Effector CD4-positive, alpha-beta T cell (primary cell): ENCODE data around the gene GBGT1.
"Not testable (repeated sequence)": the region's sequence is repeated elsewhere in the genome, so short reads cannot be mapped to it uniquely, and the experiment has no call there.

Experiments
- DNase-seq: peaks from one replicate; pipeline ENCODE4 v3.0.0-alpha.2; 2020
- total RNA-seq: gene quantifications from one replicate; lab custom pipeline; 2026; lab: John Stamatoyannopoulos, UW

The GBGT1 gene
- total RNA-seq, result 0.75 reads per million

GRCh38 chr9:133163504-133164172 lies at the start of gene GBGT1:
GBGT1 (minus strand) TSS chr9:133163914; CDS start chr9:133162412, 1,502 bp downstream.
- no peak for DNase-seq

DNA sequence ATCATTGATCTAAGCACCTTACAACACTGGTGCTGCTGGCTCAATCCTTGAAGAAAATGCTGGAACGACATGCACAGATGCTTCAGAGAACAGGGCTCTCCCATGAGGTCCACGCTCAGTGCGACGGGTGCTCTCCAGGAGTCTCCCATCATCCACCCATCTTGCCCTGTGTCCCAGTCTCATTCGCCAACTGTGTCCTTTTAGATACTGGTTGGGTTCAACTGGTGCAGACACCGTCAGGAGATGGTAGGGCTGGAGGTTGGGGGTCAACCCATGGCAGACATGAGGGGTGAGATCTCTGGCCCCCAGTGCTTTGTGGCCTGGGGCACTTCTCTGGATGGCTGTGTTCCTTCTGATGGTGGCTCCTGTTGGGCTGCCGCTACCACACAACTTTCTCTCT lies 46.9 kb upstream of the GBGT1 start:
- no peak for DNase-seq

- DNase-seq, result no peak
Observed at GRCh38 chr9:133210202-133210532, 46.5 kb upstream of the GBGT1 start.

GRCh38 chr9:133209327-133210201 lies 45.9 kb upstream of the GBGT1 start:
- not testable (repeated sequence) for DNase-seq

- DNase-seq, result not testable (repeated sequence)
Observed at GRCh38 chr9:133208880-133209300, 45.2 kb upstream of the GBGT1 start, which contains the start of gene OBP2B. OBP2B (minus strand) TSS chr9:133209250; CDS start chr9:133209199, 51 bp downstream.

DNA sequence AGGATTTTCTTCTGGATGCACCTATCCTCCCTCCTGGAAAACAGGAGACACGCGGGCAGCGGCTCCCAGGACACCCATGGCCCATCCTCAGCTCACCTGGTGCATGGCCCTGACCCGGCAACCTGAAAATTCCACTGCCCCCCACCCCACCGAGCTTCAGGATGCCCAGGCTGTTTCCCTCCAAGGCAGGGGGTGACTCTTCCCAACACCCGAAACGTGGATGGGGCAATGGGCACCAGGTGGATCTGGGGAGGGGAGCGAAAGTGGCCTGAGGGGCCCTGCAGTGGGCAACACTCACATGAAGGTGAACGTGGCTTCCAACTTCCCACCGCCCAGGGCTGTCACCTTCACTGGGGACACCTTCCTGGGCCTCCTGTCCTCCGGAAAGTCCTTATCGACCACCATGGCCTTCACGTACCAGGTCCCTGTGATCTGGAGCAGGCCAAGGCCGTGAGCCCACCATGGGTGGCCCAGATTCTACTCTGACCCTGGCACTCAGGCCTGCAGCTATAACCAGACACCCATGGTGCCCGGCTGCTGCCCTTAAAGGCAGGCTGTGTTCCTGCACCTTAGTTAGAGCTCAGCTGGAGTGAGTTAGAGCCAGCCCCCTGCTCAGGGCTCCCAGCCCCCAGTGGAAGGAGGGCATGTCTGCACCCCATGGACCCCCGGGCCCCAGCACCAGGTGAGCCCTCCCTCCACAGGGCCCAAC lies 44.6 kb upstream of the GBGT1 start:
- DNase-seq, result not testable (repeated sequence)

DNA sequence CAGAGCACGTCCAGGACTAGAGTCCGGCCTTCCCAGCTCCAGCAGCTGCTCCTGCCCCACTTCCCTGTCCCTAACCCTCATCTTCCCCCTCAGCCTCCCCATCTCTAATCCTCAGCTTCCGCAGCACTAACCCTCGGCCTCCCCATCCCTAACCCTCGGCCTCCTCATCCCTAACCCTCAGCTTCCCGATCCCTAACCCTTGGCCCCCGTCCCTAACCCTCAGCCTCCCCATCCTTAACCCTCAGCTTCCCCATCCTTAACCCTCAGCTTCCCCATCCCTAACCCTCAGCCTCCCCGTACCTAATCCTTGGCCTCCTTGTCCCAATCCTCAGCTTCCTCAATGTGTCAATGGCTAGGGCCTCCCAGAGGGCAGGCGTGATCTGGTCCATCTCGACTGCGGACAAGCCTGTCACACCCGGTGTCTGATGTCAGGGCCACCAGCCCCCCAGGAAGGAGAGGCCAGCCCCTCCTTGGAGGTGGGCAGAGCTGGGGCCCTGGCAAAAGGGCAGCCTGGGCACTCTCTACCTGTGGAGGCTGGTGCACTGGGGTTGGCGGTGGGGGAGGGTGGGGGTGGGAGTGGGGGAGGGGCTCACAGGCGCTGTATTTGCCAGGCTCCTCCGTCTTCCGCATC lies 43.9 kb upstream of the GBGT1 start:
- DNase-seq, result no peak

DNA sequence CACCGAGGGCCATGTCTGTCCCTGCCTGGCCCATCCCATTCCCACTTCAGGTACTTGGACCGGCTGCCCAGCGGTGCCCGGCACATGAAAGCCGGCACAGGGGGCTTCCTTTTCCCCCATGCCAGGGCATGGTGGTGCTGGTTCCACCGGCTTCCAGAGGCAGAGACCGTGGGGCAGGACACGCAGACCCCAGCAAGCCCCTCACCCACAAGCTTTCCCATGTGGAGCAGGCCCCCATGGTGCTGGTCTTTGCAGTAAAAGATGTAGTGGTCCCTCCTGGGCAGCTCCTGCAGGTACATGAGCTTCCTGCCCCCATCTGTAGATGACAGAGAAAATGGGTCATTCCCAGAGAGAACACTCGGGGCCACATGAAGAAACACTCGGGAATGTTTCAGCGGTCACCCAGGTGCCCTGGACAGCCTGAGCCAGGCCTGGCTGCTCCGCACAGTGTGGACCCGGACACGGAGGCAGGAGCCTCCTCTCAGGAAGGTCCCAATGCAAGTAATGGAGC lies 43.4 kb upstream of the GBGT1 start:
- no peak for DNase-seq

DNA sequence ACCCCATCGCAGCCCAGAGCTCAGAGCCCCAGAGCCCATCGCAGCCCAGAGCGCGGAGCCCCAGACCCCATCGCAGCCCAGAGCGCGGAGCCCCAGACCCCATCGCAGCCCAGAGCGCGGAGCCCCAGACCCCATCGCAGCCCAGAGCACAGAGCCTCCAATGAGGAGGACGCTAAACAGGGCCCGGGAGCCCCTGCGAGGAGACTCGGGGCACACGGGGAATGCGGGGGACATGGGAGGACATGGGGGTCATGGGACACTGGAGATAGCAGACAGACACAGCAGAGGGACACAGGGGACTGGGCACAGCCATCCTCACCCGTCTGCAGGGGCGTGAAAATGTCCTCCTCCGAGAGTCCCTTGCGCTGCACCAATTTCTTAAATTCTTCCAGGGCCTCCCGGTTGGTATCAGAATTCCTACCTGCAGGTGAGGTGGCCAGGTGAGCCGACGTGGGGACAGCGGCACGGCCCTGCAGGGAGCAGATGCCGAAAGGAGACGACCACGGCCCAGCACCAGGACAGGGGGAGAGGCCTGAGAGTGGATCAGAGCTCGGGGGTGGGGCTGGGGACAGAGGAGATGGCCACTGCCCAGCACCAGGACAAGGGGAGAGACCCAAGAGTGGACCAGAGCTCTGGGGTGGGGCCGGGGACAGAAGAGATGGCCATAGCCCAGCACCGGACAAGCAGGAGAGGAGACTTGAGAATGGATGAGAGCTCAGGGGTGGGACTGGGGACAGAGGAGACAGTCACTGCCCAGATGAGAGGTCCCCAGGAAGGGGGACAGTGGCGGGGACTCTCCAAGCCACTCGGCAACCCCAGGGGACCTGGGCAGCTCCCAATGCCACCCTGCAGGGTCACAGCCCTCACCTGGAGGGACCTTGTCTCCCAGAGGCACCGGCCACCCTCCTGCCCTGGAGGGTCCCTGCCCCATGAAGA lies 42.5 kb upstream of the GBGT1 start:
- DNase-seq, result no peak

DNA sequence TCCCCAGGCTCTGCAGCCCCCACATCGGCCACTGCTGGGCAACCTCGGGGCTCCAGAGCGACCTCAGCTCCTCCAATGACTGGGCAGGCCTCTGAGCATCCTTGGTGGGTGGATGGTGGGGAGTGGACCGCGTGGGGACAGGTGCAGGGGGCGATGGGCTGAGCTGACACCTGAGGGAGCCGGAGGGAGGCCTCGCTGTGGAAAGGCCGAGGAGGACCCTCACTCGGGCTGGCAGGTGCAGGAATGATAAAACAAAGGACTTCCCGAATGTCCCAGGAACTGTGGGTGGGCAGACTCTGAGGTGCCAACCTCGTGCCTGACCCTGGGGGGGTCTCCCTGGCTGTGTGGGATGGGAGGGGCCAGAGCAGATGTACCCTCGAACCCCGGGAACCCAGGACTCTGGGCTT lies 41.8 kb upstream of the GBGT1 start:
- not testable (repeated sequence) for DNase-seq

DNA sequence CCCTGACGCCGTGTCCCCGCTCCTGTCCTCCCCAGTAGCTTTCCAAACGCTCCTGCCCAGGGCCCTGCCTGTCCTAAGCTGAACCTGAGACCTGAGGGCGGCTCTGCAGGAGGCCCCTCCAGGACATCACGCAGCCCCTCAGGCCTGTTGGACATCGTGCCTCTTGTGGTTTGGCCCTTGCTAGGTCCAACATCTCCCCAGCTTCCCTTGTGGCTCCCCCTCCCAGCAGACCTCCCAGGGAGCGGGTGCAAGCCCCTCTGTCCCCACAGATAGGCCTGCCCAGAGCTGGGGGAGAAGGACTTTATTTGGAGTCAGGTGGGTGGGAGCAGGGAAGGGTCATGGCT lies 41.3 kb upstream of the GBGT1 start:
- no peak for DNase-seq

DNA sequence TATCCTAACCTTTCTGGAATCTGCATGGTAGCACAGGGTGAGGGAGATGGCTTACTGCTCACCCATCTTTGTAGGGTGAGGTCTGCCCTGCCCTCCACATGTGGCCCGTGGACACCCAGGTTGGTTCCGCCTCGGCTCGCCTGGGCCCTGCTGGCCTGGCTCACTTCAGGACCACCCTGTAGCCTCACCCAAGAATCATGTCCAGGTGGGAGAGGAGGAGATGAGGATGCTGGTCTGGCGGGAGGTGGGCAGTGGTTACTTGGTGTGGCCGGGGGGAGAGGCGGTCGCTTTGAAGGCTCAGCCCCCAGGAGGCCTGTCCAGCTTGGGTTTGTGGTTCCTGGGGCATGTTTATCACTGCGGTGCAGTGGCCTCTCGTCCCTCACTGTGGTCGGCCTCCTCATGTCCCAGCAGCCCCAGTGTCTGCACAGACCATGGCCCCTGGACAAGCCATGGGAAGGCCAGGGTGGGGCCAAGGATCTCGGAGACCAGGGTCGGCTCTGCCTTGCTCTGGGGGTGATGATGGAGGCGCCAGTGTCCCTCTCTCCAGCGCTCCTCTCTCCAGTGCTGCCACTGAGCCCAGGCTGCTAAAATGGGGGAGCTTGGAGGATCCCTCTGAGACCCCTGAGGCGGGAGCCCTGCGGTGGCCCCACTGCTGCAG lies 40.8 kb upstream of the GBGT1 start:
- no peak for DNase-seq

GRCh38 chr9:133203506-133204075 lies 39.9 kb upstream of the GBGT1 start:
- DNase-seq, result no peak

DNA sequence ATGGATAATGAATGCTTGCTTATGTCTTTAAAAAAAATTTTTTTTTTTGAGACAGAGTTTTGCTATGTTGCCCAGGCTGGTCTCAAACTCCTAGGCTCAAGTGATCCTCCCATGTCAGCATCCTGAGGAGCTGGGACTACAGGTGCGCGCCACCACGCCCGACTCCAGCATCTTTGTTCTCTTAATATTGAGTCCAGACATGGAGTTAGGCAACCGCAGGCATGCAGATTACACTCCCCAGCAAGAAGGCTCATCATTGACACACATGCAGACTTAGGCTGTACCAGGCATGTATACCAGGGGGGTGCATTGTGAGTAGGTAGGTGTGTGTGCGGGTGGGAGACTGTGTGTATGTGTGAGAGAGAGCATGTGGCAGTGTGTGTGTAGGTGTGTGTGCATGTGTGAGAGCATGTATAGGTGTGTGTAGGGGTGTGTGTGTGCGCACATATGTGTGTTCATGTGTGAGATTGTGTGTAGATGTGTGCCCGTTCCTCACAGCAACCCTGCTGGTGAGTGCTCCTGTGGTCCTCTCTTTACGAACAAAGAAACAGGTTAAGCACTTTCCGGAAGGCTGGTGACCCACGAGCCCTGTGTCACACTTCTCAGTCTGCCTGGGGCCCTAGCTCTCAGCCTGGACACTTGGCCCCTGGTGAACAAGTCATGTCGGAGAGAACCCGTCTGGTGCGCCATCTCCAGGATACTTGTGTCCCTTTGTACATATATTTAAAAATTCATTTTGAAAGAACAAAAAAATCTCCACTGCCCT lies 39.2 kb upstream of the GBGT1 start:
- no peak for DNase-seq

DNA sequence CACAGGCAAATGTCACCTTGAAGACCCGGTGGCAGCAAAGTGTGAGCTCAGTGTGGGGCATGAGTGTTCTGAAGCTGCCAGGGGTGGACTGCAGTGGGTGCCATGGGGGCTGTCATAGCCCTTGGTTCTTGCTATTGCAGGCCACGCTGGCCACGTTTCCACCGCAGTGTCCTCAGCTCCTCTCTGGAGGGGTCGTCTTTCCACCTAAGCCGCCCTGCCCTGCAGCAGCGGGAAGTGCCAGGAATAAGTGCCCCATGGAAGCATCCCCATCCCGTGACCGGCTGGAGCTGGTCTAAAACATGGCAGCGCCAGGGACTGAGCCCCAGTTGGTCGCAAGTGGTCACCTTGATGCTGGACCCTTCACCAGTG lies 38.4 kb upstream of the GBGT1 start:
- no peak for DNase-seq

DNA sequence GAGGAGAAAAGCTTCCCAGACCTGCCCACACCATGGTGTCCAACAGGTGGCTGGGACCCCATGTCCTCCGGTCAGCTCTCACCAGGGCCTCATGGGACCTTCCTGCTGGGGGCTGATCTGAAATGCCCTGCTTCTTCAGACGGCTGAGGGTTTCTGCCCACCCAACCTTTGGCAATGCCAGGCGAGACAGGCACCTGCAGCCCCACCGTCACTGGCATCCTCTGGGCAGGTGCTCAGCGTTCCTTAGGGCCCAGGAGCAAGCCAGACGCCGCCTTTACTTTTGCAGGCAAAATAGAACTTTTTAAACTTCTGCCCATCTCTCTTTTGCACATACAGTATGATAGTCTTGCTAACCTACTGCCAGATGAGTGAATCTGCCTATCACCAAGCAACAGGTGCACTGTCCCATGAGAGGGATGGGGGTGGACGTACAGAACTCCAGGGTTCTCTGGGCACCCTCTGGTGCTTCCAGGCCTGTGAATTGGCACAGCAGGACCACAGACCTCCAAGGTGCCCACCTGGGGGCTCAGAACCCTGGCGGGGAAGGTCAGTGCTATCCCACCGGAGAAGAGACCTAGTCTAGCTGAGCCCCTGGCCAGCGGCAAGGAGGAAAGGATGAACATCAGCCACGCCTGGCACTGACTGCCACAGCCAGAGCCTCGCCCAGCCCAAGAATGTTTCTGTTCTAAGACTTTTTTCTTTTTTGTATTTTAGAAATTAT lies 37.9 kb upstream of the GBGT1 start:
- DNase-seq, result no peak

- no peak for DNase-seq
Observed at GRCh38 chr9:133200631-133201030, 36.9 kb upstream of the GBGT1 start.

DNA sequence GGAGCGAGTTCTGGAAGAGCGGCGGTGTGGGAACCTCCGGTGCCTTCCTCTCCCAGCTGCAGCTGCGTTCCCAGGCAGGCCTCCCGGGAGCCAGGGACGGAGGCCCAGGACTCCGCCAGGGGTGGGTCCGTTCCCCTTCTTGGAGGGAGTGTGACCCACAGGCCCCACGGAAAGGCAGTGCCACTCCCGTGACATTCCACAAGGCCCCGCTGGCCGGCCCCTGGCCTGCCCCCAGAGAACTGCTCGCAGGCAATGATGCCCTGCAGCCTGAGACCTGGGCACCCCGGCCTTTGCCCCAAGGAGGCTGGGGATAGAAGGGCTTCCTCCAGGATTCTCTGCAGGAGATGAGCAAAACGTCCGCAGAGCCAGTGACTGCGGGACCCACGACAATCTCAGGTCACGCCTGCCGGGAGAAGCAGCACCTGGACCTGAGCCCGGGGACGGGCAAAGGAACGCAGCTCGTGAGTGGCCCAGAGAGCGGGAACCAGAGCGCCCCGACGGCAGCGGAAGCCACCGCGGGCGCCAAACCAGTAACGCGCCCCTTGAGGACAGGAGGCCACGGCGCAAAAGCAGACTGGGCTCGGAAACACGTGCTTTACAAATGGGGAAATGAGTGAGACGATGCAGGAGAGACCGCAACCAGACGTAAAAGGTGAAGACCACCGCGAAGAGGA lies 36.1 kb upstream of the GBGT1 start:
- no peak for DNase-seq

DNA sequence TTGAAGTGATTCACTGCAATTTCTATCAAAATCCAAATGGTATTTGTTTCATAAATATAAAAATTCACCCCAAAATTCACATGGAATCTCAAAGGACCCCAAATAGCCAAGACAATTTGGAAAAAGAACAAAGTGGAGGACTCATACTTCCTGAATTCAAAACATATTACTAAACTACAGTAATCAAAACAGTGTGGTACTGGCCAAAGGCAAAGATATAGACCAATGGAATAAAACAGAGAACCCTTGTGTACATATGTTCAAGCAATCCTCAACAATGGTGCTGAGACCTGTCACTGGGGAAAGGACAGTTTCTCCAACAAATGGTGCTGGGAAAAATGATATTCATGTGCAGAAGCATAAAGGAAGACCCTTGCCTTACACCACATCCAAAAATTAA lies 31.3 kb upstream of the GBGT1 start:
- no peak for DNase-seq
